Suprapubic skin (tissue), 3 donors: ENCODE measurements around the gene TMEM171.

Source experiments
- CTCF ChIP-seq, 2 donors: fragments of 200-600 bp in 1 of 2; fragments of 450-650 bp in 1 of 2; sonication (generic) in 1 of 2; IDR thresholded peaks; one replicate each; pipeline ENCODE4 v1.5.1; 2016 to 2019; ENCODE audit warnings: antibody characterized with exemption in 2 of 2, mild to moderate bottlenecking in 1 of 2, moderate library complexity in 1 of 2
- EP300 ChIP-seq: sonication (generic); formaldehyde crosslinking; IDR thresholded peaks from one replicate; pipeline ENCODE4 v1.6.1; 2017; ENCODE audit warnings: antibody characterized with exemption
- POLR2A ChIP-seq, 2 donors: fragments of 450-650 bp; IDR thresholded peaks; one replicate each; pipeline ENCODE4 v1.6.1; 2017; ENCODE audit warnings: antibody characterized with exemption in 2 of 2, mild to moderate bottlenecking in 2 of 2, moderate library complexity in 2 of 2

GRCh38 chr5:73139485-73139884, 19.1 kb downstream of the TMEM171 start:
- no peak for TF ChIP-seq CTCF (IDR thresholded peaks at IDR 0.05)
- no peak for TF ChIP-seq POLR2A (IDR thresholded peaks at IDR 0.05)
- TF ChIP-seq EP300: no peak
